Measurements from ENCODE around the gene NPIPB6. TPM values are rescaled to one million over a fixed set of nuclear protein-coding genes. Genes with fewer than 3 reads are reported as not detected.

Gene NPIPB6

DNA sequence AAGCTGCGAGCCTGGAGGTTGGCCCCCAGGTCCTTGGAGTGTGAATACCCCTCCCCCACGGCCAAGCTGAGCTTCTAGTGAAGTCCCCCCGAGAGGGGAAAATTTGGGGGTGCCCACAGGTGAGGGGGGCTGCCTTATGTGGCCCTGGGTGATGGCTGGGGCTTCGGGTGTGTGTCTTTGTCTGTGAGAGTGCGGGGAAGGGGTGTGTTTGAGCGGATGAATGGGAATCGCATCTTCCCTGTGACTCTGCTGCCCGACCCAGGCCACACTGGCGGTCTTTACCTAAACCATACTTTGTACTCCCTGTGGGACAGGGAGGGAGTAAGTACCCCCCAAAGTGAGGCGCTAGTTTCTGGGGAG is 69.7 kb downstream of the NPIPB6 start:
- Histone ChIP-seq H3K4me3 (ENCODE audit: low read length) (no peak overlapping the region), H3K4me1 (ENCODE audit: control insufficient read depth, insufficient read depth, low read length) (no peaks in the 10 kb centered on the region), H3K27me3 (ENCODE audit: control insufficient read depth, insufficient read depth, low read length) (peaks cover 47% of the 10 kb centered on the region), H3K9me3 (replicated peaks; ENCODE audit: low read length) (no peaks in the 10 kb centered on the region), H3K4me2 (ENCODE audit: low read length) (no peak overlapping the region), H3K36me3 (ENCODE audit: insufficient read depth, low read length) (no peaks in the 10 kb centered on the region), H3K9ac (ENCODE audit: low read depth, low read length) (no peak overlapping the region)

DNA sequence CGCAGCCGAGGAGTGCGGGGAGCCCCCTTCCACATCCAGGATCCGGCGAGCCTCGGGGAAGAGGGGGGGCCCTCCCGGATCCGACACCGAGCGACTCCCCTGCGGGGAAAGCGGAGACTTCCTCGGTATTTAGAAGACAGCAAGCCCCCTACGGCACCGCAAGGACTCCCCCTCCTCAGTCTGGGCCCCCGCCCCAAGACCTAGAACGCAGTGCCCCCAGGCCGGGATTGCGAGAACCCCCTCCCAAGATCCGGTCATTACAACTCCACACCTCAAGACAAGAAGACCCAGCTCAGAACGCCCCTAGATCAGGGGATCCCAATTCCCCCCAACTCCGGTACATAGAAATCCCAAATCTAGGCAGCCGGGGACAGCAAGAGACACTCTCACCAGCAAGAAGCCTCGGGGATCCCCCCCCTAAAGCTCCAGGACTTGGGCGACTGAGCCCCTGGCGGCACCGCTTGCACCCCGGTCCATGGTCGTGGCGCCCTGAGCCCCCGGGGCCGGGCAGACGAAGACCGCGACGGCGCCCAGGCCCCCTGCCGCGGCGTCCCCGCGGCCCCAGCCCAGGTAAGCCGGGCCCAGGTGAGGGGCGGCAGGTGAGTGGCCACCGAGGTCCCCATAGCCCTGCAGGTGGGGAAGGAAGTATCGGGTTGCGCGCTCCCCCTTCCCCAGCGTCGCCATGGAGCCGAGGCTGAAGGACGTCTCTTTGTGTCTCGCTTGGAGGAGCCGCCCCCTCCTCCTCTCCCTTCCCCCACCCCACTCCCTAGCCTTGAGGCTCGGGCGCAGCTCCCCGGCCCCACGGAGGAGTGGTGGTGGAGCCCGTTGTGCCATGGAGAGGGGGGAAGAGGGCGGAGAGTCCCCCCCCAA is 70.3 kb downstream of the NPIPB6 start:
- H3K9me3 ChIP-seq (replicated peaks; ENCODE audit: low read length): no peaks in the 10 kb centered on the region
- no peak overlapping the region for H3K9ac ChIP-seq (ENCODE audit: low read depth, low read length)
- peak overlapping the region; percentile 66 for H3K4me3 ChIP-seq (ENCODE audit: low read length)
- H3K36me3 ChIP-seq (ENCODE audit: insufficient read depth, low read length): no peaks in the 10 kb centered on the region
- no peaks in the 10 kb centered on the region for H3K4me1 ChIP-seq (ENCODE audit: control insufficient read depth, insufficient read depth, low read length)
- peaks cover 53% of the 10 kb centered on the region for H3K27me3 ChIP-seq (ENCODE audit: control insufficient read depth, insufficient read depth, low read length)
- peak overlapping the region; percentile 71 for H3K4me2 ChIP-seq (ENCODE audit: low read length)

Small RNA genes within 50 kb of the gene (small RNA-seq; reads per million reads assigned to genes)
- gene AC138904.2 (not detected), gene MIR6862-1 (not detected)
